ENCODE results near the gene CHFR.

GRCh38 chr12:132856581-132856980 lies 30.8 kb downstream of the CHFR start:
- TF ChIP-seq CTCF (IDR thresholded peaks at IDR 0.05) (no peak), POLR2A (IDR thresholded peaks at IDR 0.05) (no peak)

All from testis (tissue), 2 donors.